PC-9 (cell line): Measurements from ENCODE around the gene DLGAP1.

Experiments
- CTCF ChIP-seq: fragments of 200-600 bp; sonication (generic); conservative IDR thresholded peaks from 2 replicates; pipeline ENCODE4 v1.6.1; 2017; ENCODE audit warnings: mixed run types, antibody characterized with exemption, mild to moderate bottlenecking, moderate library complexity
- EZH2 ChIP-seq: fragments of 200-600 bp; sonication (generic); IDR thresholded peaks from 2 replicates; pipeline ENCODE4 v1.8.0; 2017; ENCODE audit warnings: antibody characterized with exemption, low read depth

- TF ChIP-seq CTCF (no peak), EZH2 (no peak)
These were observed 888.3 kb downstream of the DLGAP1 start for GRCh38 chr18:3566851-3567250.
